Body of pancreas (tissue), 4 donors: ENCODE data around the gene FAM193A.

Source experiments
- POLR2A ChIP-seq, 3 donors: fragments of 450-650 bp; IDR thresholded peaks; one replicate each; pipeline ENCODE4 v1.6.1; 2016; ENCODE audit warnings: antibody characterized with exemption in 3 of 3, mild to moderate bottlenecking in 2 of 3
- TF ChIP-seq, protein P1 (sequence below), 7 experiments: fragments of 450-650 bp in 4 of 7; fragments of 200-600 bp in 3 of 7; sonication (generic) in 3 of 7; IDR thresholded peaks; one replicate each; pipeline ENCODE4 v1.5.1; 2016 to 2019; ENCODE audit warnings: antibody characterized with exemption in 7 of 7

- TF ChIP-seq POLR2A (IDR thresholded peaks at IDR 0.05), result no peak
- TF ChIP-seq, protein P1, sequence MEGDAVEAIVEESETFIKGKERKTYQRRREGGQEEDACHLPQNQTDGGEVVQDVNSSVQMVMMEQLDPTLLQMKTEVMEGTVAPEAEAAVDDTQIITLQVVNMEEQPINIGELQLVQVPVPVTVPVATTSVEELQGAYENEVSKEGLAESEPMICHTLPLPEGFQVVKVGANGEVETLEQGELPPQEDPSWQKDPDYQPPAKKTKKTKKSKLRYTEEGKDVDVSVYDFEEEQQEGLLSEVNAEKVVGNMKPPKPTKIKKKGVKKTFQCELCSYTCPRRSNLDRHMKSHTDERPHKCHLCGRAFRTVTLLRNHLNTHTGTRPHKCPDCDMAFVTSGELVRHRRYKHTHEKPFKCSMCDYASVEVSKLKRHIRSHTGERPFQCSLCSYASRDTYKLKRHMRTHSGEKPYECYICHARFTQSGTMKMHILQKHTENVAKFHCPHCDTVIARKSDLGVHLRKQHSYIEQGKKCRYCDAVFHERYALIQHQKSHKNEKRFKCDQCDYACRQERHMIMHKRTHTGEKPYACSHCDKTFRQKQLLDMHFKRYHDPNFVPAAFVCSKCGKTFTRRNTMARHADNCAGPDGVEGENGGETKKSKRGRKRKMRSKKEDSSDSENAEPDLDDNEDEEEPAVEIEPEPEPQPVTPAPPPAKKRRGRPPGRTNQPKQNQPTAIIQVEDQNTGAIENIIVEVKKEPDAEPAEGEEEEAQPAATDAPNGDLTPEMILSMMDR (IDR thresholded peaks at IDR 0.05), result no peak
These were observed 227.1 kb downstream of the FAM193A start for GRCh38 chr4:2763511-2763967.
